GM18951 (cell line): Measurements from ENCODE around the gene ALG11.

ENCODE experiments used
- POLR2A ChIP-seq: IDR thresholded peaks from 4 replicates; pipeline ENCODE4 v1.6.1; 2011; ENCODE audit warnings: mild to moderate bottlenecking; ENCODE audit not compliant: insufficient read length, insufficient read depth; ENCODE audit errors: extremely low read depth
- in situ Hi-C: fragments of 300-500 bp; cut with MboI; formaldehyde crosslinking; loops from one replicate; pipeline ENCODE4 v1.12.0; 2022; ENCODE audit warnings: low sequenced_read_pairs, mixed read lengths, inconsistent platforms; ENCODE audit not compliant: unreplicated experiment

ALG11 gene

DNA sequence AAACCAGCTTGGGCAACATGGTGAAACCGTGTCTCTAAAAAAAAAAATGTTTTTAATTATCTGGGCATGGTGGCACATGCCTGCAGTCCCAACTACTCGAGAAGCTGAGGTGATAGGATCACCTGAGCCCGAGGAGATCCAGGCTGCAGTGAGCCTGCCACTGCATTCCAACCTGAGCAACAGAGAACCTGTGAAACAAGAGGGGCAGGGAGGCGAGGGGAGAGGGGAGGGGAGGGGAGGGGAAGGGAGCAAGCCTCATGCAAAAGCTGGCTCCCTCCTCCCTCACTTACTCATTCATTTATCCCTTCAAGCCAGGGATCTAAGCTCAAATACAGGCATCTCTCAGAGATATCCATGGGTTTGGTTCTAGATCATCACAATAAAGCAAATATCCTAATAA is 9.8 kb upstream of the ALG11 start:
- in situ Hi-C loops: no loop called here

DNA sequence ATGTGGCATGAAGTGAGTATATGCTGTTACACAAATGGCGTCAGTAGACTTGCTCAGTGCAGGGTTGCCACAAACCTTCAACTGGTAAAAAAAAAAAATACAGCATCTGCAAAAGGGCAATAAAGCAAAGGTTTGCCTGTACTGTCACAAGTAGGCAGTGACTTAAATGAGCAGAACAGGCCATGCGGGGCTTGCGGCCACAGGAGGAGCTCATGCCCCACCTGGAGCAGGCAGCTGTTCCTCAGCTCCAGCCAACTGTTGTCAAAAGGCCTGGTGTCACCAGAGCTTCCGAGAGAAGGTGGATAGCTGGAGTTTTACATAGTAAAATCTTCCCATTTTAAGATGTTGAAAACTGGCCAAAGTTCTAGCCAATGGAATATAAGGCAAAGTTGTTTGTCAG is 8.7 kb upstream of the ALG11 start:
- in situ Hi-C loops: no loop called here
- no peak for TF ChIP-seq POLR2A

More for the DNA sequence above, 9.8 kb upstream of the ALG11 start:
- TF ChIP-seq POLR2A: no peak

DNA sequence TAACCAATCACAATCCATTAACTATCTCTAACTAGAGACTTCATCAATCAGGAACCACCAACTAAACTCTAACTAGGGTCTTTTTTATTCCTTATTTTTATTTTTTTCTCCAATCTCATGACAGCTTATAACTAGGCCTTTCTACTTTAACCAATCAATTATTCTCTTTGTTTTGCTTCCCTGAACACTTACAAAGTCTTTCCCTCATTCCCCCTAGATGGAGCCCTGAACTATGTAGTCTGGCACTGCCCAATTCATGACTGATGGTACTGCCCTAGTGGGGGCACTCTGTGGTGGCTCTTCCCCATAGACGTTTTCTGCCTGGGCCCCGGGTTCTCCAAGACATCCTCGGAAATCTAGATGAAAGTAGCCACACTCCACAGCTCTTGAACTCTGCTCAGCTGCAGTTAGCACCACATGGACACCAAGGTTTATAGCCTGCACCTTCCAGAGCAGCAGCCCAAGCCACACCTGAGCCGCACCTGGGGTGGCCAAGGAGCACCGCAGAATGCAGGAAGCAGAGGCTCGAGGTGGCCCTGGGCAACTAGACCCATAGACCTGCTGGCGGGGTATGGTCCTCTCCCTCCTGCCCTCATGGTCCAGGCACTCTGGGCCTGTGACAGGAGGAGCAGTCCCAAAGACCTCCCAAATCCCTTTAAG is 7.6 kb upstream of the ALG11 start:
- TF ChIP-seq POLR2A: no peak
- in situ Hi-C loops: no loop called here

DNA sequence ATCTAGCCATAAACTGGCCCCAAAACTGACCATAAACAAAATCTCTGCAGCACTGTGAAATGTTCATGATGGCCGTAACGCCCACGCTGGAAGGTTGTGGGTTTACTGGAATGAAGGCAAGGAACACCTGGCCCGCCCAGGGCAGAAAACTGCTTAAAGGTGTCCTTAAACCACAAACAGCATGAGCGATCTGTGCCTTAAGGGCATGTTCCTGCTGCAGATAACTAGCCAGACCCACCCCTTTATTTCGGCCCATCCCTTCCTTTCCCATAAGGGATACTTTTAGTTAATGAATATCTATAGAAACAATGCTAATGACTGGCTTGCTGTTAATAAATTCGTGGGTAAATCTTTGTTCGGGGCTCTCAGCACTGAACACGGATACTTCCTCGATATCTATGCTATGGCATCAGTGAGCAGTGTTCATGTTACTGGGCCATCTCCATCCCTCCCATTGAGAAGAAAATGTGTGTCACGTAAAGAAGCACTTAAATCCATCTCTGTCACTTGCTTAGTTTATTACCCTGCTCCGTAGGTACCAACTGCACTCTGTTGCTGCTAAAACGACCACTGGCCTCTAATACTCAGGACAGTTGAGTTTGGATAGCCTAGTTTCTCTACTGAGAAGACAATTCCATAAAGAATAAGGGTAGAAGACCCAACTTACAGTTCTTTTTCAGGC is 6.2 kb upstream of the ALG11 start:
- TF ChIP-seq POLR2A: no peak
- in situ Hi-C loops: no loop called here

GRCh38 chr13:52006523-52007245 is 5.5 kb upstream of the ALG11 start:
- TF ChIP-seq POLR2A: no peak
- in situ Hi-C loops: no loop called here

DNA sequence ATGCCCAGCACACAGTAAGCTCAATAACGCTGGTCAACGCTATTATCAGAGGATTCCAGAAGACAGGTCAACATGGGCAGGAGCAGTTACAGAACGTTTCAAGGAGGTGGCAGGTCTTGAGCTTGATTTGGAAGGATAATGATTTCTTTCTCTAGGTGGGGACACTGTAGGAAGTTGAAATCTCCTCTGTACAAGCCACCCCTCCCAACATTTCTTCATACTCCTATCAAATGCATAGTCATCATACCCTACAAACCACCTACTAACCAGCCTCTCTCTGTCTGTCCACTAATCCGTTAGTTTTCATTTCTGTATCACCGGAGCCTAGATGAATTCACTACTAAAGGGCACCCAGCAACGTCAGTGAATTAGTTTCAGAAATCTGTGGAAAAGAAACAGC is 2.3 kb upstream of the ALG11 start:
- TF ChIP-seq POLR2A: no peak
- in situ Hi-C loops: no loop called here

DNA sequence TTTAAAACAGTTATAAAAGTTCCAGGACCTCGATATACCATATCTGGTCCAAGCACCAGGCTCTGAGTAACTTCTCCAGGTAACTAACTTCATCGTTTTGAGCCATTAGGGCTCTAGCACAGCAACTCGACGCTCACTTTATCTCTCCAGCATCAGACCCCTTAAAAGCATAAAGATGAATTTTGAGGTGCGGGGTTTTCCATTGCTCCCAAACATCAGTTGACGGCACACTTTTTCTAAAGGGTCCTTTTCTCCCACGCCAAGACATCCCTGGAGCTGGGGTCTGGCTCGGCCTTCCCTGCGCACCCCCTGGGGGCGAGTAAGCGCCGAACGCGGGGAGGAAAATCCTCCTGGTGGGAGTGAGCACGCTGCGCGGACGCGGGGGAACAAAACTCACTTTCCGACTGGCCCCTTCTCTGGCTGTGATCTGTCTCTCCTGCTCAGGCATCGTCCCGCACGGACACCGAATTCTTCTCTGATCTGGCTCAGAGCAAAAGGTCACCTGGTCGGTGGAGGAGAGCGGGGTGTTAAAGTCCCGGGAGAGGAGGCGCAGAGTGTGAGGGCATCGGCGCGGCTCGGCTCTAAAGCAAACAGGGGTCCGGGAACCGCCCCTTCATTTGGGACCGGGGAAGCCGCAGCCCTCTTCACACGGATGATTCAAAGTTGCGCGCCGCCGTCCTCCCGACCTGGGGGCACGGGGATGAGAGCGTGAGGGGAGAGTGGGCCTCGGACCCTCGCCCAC is 1.1 kb upstream of the ALG11 start, which contains the start of gene ATP7B:
Gene ATP7B (minus strand): TSS at position 561 of the 742 bp plus-strand sequence. CDS start 113 bp downstream, at position 448.
- no peak for TF ChIP-seq POLR2A
- in situ Hi-C loops: no loop called here

DNA sequence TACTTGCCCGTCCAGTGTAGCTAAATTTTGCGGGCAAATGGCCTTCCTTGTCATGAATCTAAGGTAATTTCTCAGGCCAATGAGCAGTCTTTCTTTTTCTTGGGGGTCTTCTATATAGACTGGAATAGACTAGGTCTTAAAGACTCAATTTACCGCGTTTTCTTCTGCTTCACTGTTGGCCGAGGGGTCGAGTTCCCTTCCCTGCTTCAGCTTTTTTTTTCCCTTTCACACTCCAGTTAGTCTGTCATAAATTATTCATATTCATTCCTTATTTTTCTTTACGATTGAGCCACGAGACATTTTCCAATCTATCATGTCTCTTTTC is 276 bp downstream of the ALG11 start:
- no peak for TF ChIP-seq POLR2A
- in situ Hi-C loops: no loop called here

GRCh38 chr13:52016296-52016695 is 4.1 kb downstream of the ALG11 start:
- in situ Hi-C loops: no loop called here
- TF ChIP-seq POLR2A: no peak

- TF ChIP-seq POLR2A: no peak
- in situ Hi-C loops: no loop called here
Observed at GRCh38 chr13:52020191-52020590, 8.0 kb downstream of the ALG11 start.

GRCh38 chr13:52022356-52022755 is 10.2 kb downstream of the ALG11 start:
- in situ Hi-C loops: no loop called here

DNA sequence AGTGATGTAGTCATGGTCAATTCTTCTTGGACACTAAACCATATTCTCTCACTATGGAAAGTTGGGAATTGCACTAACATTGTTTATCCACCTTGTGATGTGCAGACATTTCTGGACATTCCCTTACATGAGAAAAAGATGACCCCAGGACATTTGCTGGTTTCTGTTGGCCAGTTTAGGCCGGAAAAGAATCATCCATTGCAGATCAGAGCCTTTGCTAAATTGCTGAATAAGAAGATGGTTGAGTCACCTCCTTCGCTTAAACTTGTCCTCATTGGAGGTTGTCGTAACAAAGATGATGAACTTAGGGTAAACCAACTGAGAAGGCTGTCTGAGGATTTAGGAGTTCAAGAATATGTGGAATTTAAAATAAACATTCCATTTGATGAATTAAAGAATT is 12.3 kb downstream of the ALG11 start, which contains the start of gene UTP14C:
Gene UTP14C (plus strand): TSS at position 211 of the 400 bp plus-strand sequence. CDS start 4,114 bp downstream, outside the sequence.
- no peak for TF ChIP-seq POLR2A
- in situ Hi-C loops: no loop called here

More at GRCh38 chr13:52022356-52022755, 10.2 kb downstream of the ALG11 start:
- TF ChIP-seq POLR2A: no peak
